ENCODE data around the gene TRPV6. TPM values are rescaled to one million over a fixed set of nuclear protein-coding genes. Genes with fewer than 3 reads are reported as not detected.

The TRPV6 gene
- total and polyA plus RNA-seq, 2 experiments from 2014 or later, result not detected

DNA sequence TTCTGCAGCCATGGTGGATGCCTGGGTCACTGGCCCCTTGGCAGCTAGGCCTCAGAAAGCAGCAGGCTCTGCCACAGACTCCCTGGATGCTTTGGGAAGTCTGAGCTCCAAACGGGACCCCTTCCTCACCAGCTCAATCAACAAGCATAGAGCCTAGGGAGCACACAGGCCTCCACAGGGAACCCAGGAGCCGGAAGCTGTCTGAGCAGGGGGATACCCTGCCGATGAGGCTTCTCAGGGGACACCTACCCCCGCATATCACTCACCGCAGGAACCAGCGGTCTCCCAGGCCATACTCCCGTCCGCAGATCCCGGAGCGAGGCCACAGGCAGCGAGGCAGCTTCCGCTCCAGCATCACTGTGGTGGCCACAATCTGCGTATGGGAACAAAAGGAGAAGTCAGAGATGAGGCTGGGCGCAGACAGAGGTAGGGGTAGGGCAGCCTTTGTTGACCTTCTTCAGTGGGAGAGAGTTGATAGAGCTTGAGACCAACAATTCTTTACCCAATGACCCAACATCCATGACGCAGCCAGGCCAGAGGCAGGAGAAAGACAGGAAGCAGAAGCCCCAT, 13.4 kb downstream of the TRPV6 start:
- no peaks in the 10 kb centered on the region for H3K9me3 ChIP-seq (ENCODE audit: low read depth)
- H3K9ac ChIP-seq, result no peak overlapping the region
- no peaks in the 10 kb centered on the region for H3K36me3 ChIP-seq (ENCODE audit: low read depth)
- H3K4me1 ChIP-seq (ENCODE audit: insufficient read depth), result no peaks in the 10 kb centered on the region
- no peaks in the 10 kb centered on the region for H3F3A ChIP-seq (ENCODE audit: insufficient read depth)
- 62 to 70% methylated on average over 15 of the region's 15 CpGs for WGBS, 2 experiments (ENCODE audit: low coverage in 1 of 2, low lambda C conversion rate in 2 of 2, missing lambda C conversion rate in 2 of 2)
- H3K27me3 ChIP-seq (replicated peaks; ENCODE audit: insufficient read depth), result no peaks in the 10 kb centered on the region
- no peaks in the 10 kb centered on the region for H4K20me1 ChIP-seq (ENCODE audit: insufficient read depth)
- no peak overlapping the region for H2AFZ ChIP-seq
- in situ Hi-C loops (cut with MboI), result loop anchor here (10.0 kb wide), 1 partner anchor 343 kb away; no protein-coding TSS in a partner anchor
- H3K4me2 ChIP-seq (ENCODE audit: unreplicated experiment), result no peak overlapping the region
- H3K27ac ChIP-seq, result no peak overlapping the region
- no peaks in the 10 kb centered on the region for H3K9me2 ChIP-seq (ENCODE audit: insufficient read depth)
- TF ChIP-seq EZH2phosphoT487 (IDR thresholded peaks at IDR 0.05; ENCODE audit: insufficient read depth, low read depth) (no peak), EZH2 (IDR thresholded peaks at IDR 0.05; ENCODE audit: insufficient read depth, poor library complexity, severe bottlenecking) (no peak)
- no peak overlapping the region for H3K4me3 ChIP-seq
- no peak for DNase-seq
- no peaks in the 10 kb centered on the region for H3K79me2 ChIP-seq (ENCODE audit: insufficient read depth)

GRCh38 chr7:142871260-142872105, 14.1 kb downstream of the TRPV6 start:
- Histone ChIP-seq H3F3A (ENCODE audit: insufficient read depth) (no peaks in the 10 kb centered on the region), H3K4me3 (no peak overlapping the region), H2AFZ (no peak overlapping the region), H3K9me3 (ENCODE audit: low read depth) (no peaks in the 10 kb centered on the region), H3K36me3 (ENCODE audit: low read depth) (no peaks in the 10 kb centered on the region), H3K27me3 (replicated peaks; ENCODE audit: insufficient read depth) (no peaks in the 10 kb centered on the region), H4K20me1 (ENCODE audit: insufficient read depth) (no peaks in the 10 kb centered on the region), H3K27ac (no peak overlapping the region), H3K4me1 (ENCODE audit: insufficient read depth) (no peaks in the 10 kb centered on the region), H3K4me2 (ENCODE audit: unreplicated experiment) (no peak overlapping the region), H3K9me2 (ENCODE audit: insufficient read depth) (no peaks in the 10 kb centered on the region), H3K9ac (no peak overlapping the region), H3K79me2 (ENCODE audit: insufficient read depth) (no peaks in the 10 kb centered on the region)
- TF ChIP-seq EZH2phosphoT487 (IDR thresholded peaks at IDR 0.05; ENCODE audit: insufficient read depth, low read depth), result no peak
- DNase-seq, result no peak
- in situ Hi-C loops (cut with MboI), result loop anchor here (10.0 kb wide), 1 partner anchor 343 kb away; no protein-coding TSS in a partner anchor
- 71 to 72% methylated on average over 23 of the region's 23 CpGs for WGBS, 2 experiments (ENCODE audit: low coverage in 1 of 2, low lambda C conversion rate in 2 of 2, missing lambda C conversion rate in 2 of 2)

DNA sequence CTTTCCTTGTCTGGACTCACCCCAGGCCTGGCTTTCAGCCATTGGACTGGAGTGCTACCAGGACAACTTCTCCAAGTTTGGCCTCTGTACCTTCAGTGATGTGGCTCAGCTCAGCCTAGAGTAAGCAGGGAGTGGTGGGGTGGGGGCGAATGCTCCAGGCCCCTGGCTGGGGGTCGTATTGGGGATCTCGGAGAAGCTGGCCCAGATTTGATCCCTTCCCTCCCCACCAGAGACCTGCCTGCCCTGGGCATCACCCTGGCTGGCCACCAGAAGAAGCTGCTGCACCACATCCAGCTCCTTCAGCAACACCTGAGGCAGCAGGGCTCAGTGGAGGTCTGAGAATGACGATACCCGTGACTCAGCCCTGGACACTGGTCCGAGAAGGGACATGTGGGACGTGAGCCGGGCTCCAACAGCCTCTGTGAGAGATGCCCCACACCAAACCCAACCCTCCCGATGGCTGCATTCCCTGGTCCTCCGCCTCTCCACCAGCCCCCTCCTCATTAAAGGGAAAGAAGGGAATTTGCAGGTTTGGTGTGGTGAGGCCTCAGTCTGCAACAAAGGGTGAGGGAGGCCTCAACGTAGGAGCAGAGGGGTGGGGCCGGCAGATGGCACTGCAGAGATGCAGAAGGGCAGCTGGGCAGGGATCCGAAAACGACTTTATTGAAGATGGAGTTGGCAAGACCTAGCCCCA, 14.8 kb downstream of the TRPV6 start:
- no peak overlapping the region for H2AFZ ChIP-seq
- in situ Hi-C loops (cut with MboI), result loop anchor here (10.0 kb wide), 1 partner anchor 344 kb away; no protein-coding TSS in a partner anchor
- H3K9me2 ChIP-seq (ENCODE audit: insufficient read depth), result no peaks in the 10 kb centered on the region
- no peaks in the 10 kb centered on the region for H3K4me1 ChIP-seq (ENCODE audit: insufficient read depth)
- H3K9me3 ChIP-seq (ENCODE audit: low read depth), result no peaks in the 10 kb centered on the region
- no peaks in the 10 kb centered on the region for H4K20me1 ChIP-seq (ENCODE audit: insufficient read depth)
- TF ChIP-seq EZH2 (IDR thresholded peaks at IDR 0.05; ENCODE audit: insufficient read depth, poor library complexity, severe bottlenecking) (no peak), EZH2phosphoT487 (IDR thresholded peaks at IDR 0.05; ENCODE audit: insufficient read depth, low read depth) (no peak)
- H3K36me3 ChIP-seq (ENCODE audit: low read depth), result no peaks in the 10 kb centered on the region
- H3K9ac ChIP-seq, result no peak overlapping the region
- no peak overlapping the region for H3K4me3 ChIP-seq
- no peak overlapping the region for H3K4me2 ChIP-seq (ENCODE audit: unreplicated experiment)
- WGBS, 2 experiments (ENCODE audit: low coverage in 1 of 2, low lambda C conversion rate in 2 of 2, missing lambda C conversion rate in 2 of 2), result 64 to 67% methylated on average over 14 of the region's 14 CpGs
- no peaks in the 10 kb centered on the region for H3F3A ChIP-seq (ENCODE audit: insufficient read depth)
- no peaks in the 10 kb centered on the region for H3K27me3 ChIP-seq (replicated peaks; ENCODE audit: insufficient read depth)
- H3K79me2 ChIP-seq (ENCODE audit: insufficient read depth), result no peaks in the 10 kb centered on the region
- no peak for DNase-seq
- H3K27ac ChIP-seq, result no peak overlapping the region

GRCh38 chr7:142870147-142870559, 15.4 kb downstream of the TRPV6 start:
- no peak for DNase-seq
- Histone ChIP-seq H3K9ac (no peak overlapping the region), H3K4me2 (ENCODE audit: unreplicated experiment) (no peak overlapping the region), H3K79me2 (ENCODE audit: insufficient read depth) (no peaks in the 10 kb centered on the region), H3K4me1 (ENCODE audit: insufficient read depth) (no peaks in the 10 kb centered on the region), H3K27ac (no peak overlapping the region), H3F3A (ENCODE audit: insufficient read depth) (no peaks in the 10 kb centered on the region), H3K4me3 (no peak overlapping the region), H3K36me3 (ENCODE audit: low read depth) (no peaks in the 10 kb centered on the region), H3K9me3 (ENCODE audit: low read depth) (no peaks in the 10 kb centered on the region), H3K9me2 (ENCODE audit: insufficient read depth) (no peaks in the 10 kb centered on the region), H4K20me1 (ENCODE audit: insufficient read depth) (no peaks in the 10 kb centered on the region), H2AFZ (no peak overlapping the region), H3K27me3 (replicated peaks; ENCODE audit: insufficient read depth) (no peaks in the 10 kb centered on the region)
- in situ Hi-C loops (cut with MboI), result loop anchor here (10.0 kb wide), 1 partner anchor 345 kb away; no protein-coding TSS in a partner anchor
- TF ChIP-seq EZH2phosphoT487 (IDR thresholded peaks at IDR 0.05; ENCODE audit: insufficient read depth, low read depth), result no peak
- TF ChIP-seq EZH2 (IDR thresholded peaks at IDR 0.05; ENCODE audit: insufficient read depth, poor library complexity, severe bottlenecking), result no peak
- WGBS, 2 experiments (ENCODE audit: low coverage in 1 of 2, low lambda C conversion rate in 2 of 2, missing lambda C conversion rate in 2 of 2), result 68 to 76% methylated on average over 8 of the region's 8 CpGs

All from GM23248 (cell line).